Lower leg skin (tissue), 4 donors: ENCODE results near the gene CRYBG2. TPM values are rescaled to one million over a fixed set of nuclear protein-coding genes. Genes with fewer than 3 reads are reported as not detected.

ENCODE experiments used
- DNase-seq, 2 donors: peaks; one replicate each; pipeline ENCODE4 v3.0.0-alpha.2; 2019; ENCODE audit warnings: low spot score in 2 of 2
- H3K4me3 ChIP-seq: fragments of 200-600 bp; sonication (generic); 2 replicates; pipeline ENCODE4 v1.5.1; 2017; ENCODE audit warnings: mild to moderate bottlenecking, low read depth; ENCODE audit not compliant: poor library complexity, severe bottlenecking
- CTCF ChIP-seq, 3 donors: fragments of 450-650 bp; IDR thresholded peaks; one replicate each; pipeline ENCODE4 v1.5.1; 2016; ENCODE audit warnings: antibody characterized with exemption in 3 of 3, mild to moderate bottlenecking in 3 of 3, moderate library complexity in 2 of 3
- POLR2A ChIP-seq, 2 donors: fragments of 450-650 bp; IDR thresholded peaks; one replicate each; pipeline ENCODE4 v1.6.1; 2016 to 2017; ENCODE audit warnings: antibody characterized with exemption in 2 of 2, mild to moderate bottlenecking in 1 of 2, moderate library complexity in 1 of 2
- WGBS, 2 donors: methylation state at CpG; one replicate each; pipeline ENCODE4 v1.1.5; 2018; 5-methylcytosine and 5-hydroxymethylcytosine counted together
- intact Hi-C: fragments of 100-400 bp; cut with DNase I; formaldehyde crosslinking; loops from one replicate; pipeline ENCODE4 v1.15.0; 2023; ENCODE audit warnings: low total_unique reads
- total RNA-seq, 4 donors: library from RNA; depleted of rRNA; stranded (reverse); fragments of >200 nt; gene quantifications; one replicate each; pipeline ENCODE4 v1.1.0, GENCODE V29; 2016

CRYBG2 gene
- total RNA-seq, 4 donors from 2014 or later = 52.3 to 104 (median 56.9) TPM

GRCh38 chr1:26284597-26285347, 69.2 kb downstream of the CRYBG2 start:
- intact Hi-C loops = loop anchor here (5.0 kb wide), 1 partner anchor 38 kb away; no protein-coding TSS in a partner anchor
- no peak overlapping the region for H3K4me3 ChIP-seq
- no peak for TF ChIP-seq POLR2A (IDR thresholded peaks at IDR 0.05)
- no peak for TF ChIP-seq CTCF (IDR thresholded peaks at IDR 0.05)
- 20 to 24% methylated on average over 15 to 21 of the region's 22 CpGs for WGBS, 2 donors
- DNase-seq = peak; percentile 90 to 97

GRCh38 chr1:26283871-26284596, 69.9 kb downstream of the CRYBG2 start:
- no peak for TF ChIP-seq POLR2A (IDR thresholded peaks at IDR 0.05)
- no peak for TF ChIP-seq CTCF (IDR thresholded peaks at IDR 0.05)
- intact Hi-C loops = no loop called here
- H3K4me3 ChIP-seq = no peak overlapping the region
- no peak for DNase-seq
- 67 to 74% methylated on average over 8 to 11 of the region's 12 CpGs for WGBS, 2 donors

- no peak for DNase-seq
- H3K4me3 ChIP-seq = no peak overlapping the region
- 58 to 63% methylated on average over 4 of the region's 4 CpGs for WGBS, 2 donors
- TF ChIP-seq POLR2A (IDR thresholded peaks at IDR 0.05) = no peak
- TF ChIP-seq CTCF (IDR thresholded peaks at IDR 0.05) = no peak
- intact Hi-C loops = no loop called here
Measured at GRCh38 chr1:26283279-26283853, 70.6 kb downstream of the CRYBG2 start.

- 72 to 80% methylated on average over 18 of the region's 22 CpGs for WGBS, 2 donors
- peak in 1 of 2 donors; percentile 81 for DNase-seq
- no peak for TF ChIP-seq POLR2A (IDR thresholded peaks at IDR 0.05)
- TF ChIP-seq CTCF (IDR thresholded peaks at IDR 0.05) = no peak
- no peak overlapping the region for H3K4me3 ChIP-seq
- intact Hi-C loops = no loop called here
Measured at GRCh38 chr1:26282401-26282918, 71.5 kb downstream of the CRYBG2 start.

GRCh38 chr1:26281971-26282370, 72.0 kb downstream of the CRYBG2 start:
- H3K4me3 ChIP-seq = no peak overlapping the region
- intact Hi-C loops = no loop called here
- WGBS, 2 donors = 41 to 42% methylated on average over 11 to 15 of the region's 15 CpGs
- no peak for DNase-seq
- no peak for TF ChIP-seq CTCF (IDR thresholded peaks at IDR 0.05)
- no peak for TF ChIP-seq POLR2A (IDR thresholded peaks at IDR 0.05)
